ENCODE data around the gene CTU2.

Gene CTU2

DNA sequence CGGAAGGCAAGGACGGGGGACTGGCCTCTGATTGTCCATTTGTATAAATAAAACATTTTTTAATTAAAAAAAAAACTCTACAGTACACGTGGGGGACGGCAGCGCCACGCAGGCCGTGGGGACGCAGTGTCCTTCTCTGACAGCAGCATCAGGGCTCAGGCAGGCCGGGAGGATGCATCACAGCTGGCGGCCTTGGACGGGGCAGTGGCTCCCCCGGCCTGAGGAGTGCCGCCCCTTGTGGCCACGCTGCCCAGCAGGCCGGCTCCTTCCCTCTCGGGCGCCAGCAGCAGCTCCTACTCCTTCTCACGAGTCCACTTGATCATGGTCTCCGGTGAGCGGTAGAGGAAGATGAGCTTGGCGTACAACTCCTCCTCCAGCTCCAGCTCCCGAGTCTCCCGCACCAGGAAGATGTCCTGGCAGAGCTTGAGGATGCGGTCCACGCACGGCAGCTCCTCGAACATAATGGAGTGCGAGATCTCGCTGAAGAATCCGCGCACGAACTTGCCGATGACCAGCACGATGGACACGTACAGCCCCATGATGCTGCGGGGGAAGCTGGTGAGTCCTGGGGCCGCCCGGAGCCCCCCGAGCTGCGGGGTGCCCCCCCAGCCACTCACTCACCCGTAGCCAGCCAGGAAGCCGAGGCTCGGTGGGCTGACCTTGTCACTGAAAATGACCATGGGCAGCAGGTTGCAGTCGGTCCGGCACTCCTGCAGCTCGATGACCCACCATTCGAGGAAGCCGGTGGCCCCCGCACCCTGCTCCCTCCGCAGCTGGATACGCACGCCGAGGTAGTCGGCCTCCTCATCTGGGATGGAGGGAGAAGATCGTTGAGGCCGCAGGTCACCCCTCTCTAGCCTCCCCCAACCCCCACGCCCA lies 9.2 kb downstream of the CTU2 start:
- DNase-seq: no peak

DNA sequence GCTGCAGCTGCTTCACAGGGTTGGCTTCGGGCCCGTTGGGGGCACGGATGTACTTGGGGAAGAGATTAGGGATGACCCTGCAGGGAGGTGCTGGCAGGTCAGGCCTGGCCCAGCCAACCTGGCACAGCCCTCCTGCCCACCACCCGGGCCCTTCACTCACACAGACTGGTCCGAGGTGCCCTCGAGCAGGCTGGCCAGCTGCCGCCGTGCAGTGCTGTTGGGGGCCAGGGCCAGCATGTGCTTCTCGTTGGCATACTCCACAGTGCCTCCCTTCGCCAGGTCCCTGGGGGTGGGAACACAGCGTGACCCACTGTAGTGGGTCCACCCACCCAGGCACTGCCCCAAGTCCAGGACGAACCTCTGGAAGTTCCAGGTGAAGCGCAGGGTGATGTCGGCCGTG lies 9.9 kb downstream of the CTU2 start:
- DNase-seq: no peak

DNA sequence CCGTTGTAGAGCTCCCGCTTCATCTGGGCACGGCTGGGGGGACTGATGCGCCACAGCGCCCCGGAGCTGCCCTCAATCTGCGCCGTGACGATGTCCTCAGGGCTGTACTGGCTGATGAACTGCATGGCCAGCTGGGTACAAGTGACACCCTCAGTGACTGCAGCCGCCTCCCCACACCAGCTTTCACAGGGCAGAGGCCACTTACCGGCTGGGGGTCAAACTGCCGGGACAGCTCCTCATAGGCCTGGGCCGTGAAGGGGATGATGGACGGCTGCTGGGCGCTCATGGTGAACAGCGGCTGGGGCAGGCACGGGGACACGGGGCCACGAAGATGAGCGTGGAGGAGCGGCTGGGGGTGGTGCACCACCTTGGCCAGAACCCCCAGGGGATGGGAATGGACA lies 10.3 kb downstream of the CTU2 start:
- DNase-seq: no peak

DNA sequence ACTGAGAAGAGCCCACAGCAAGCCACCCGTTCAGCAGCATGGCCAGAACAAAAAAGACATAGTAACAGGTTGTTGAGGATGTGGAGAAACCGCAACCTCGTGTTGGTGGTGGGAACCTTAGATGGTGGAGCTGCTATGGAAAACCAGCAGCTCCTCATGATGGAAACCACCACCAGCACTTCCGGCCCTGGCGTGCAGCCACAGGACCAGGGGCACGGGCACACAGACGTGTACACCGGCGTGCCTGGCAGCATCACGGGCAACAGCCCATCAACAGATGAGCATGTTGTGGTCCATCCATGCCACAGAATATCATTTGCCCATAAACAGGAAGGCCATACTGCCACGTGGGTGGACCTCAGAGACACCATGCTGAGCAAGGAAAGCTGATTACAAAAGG lies 11.9 kb downstream of the CTU2 start:
- DNase-seq: no peak

DNA sequence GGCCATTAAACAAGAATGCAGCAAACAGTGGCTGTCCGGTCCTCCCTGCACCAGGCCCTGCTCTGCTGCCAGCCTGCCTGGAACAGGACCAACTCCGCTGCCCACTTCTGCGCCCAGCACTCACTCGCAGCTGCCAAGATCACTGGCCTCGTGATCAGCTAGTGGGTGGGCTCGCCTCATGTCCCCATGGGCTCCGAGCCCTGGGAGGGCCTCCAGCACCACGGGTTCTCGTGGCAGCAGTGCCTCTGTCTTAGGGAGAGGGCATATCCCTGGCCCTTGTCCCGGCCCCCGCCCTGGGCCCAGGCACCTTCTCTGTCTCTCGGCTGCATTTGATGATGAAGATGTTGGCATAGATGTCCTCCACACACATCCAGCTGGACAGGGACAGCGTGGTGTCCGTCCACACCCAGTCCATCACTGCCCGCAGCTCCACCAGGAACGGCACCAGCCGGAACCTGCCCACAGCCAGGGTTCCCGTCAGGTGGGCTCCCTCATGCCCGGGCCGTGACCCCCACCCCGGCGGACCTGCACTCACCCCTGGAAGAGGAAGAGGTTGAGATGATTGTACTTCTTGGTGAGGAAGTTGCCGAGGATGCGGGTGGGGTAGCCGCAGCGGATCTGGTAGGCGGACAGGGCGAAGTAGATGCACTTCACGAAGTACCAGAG lies 13.1 kb downstream of the CTU2 start:
- DNase-seq: no peak

DNA sequence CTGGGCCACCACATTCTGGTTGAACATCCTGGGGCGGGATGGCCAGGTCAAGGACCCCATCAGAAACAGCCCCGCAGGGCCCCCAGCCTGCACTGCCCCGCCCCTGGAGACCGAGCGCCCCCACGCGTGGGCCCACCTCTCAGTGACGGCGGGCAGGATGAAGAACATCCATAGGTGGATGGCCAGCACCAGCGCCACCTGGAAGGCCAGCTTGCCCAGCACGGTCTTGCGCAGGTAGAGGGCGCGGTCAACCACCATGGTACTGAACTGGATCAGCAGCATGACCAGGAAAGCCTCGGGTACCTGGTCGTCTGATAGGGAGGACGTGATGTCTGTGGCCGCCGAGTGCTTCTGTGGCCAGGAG lies 13.6 kb downstream of the CTU2 start:
- no peak for DNase-seq

DNA sequence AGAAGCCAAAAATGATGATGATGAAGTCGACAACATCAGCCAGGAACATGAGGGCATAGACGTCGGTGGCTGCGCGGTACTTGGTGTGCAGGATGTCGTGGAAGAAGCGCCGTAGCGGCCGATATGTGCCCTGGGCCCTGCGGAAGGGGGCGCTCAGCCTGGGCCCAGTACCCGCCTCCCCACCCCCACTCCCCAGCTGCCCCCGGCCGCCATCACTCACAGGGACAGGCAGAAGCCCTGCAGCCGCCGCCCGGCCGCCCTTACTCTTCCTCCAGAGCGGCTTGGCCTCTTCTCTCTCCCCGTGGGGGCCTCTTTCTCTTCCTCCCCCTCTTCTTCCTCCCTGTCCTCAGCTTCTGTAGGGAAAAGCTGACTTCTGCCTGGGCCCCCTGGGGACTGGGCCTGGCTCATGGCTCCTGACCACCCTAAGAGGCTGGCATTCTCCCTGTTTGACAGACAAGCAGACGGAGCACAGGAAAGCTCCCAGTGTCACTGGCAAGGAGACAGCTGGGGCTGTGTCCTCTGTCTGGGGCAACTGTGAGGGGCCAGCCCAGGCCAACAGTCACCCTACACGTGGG lies 14.2 kb downstream of the CTU2 start:
- no peak for DNase-seq

DNA sequence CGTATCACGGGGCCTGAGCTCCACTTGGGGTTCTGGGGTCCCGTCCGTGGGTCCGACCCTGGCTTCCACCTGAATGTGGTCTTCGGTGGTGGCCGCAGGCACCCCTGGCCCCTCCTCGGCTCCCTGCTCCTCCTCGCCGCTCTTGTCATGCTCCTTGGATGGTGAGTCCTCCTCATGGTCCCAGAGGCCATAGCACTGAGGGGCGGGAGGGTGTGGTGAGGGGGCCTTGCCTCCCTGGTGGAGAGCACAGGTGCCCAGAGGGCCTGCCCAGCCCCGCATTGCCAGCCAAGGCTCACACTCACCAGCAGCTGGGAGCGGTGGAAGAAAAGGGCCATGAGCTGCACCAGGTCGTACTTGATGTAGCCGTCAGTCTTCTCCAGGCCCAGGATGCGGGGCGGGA lies 14.9 kb downstream of the CTU2 start:
- DNase-seq: no peak

DNA sequence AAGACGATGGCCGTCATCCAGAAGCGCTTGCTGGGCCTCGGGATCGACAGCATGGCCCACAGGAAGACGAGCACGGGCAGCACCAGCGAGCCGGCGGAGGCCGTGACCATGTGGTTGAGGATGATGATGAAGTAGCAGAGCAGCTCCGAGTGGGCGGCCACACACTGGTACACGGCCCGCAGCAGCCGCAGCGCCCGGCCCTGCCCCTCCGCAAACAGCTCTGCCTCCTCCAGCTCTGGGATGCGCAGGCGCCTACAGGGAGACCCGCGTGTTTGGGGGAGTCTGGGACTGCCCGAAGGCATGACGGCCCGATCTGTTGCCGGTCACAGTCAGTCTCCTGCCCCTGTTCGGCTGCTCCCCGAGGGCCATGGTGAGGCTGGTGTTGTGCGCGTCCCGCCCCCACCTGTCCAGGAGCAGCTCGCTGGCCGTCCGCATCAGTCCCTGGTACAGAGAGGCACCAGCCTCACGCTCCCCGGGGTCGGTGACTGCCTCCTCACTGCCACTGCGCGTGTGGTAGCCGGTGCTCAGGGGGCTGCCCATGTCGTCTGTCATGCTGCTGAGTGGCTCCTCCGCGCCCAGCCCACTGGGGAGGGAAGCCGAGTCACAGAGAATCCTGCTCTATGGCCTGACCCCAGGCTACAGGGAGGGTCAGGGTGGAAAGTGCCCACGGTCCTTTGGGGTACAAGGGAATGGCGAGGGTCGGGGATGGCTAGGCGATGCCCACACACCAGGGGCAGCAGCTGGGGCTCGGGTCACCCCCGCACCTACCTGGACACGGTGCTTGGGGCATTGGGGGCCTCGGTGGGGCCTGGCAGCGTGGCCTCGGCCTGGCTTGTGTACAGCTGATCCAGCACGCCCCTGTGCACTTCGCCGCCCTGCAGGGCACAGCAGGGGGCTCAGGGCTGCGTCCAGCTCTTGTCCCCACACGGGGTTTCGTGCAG lies 15.8 kb downstream of the CTU2 start:
- DNase-seq: no peak

DNA sequence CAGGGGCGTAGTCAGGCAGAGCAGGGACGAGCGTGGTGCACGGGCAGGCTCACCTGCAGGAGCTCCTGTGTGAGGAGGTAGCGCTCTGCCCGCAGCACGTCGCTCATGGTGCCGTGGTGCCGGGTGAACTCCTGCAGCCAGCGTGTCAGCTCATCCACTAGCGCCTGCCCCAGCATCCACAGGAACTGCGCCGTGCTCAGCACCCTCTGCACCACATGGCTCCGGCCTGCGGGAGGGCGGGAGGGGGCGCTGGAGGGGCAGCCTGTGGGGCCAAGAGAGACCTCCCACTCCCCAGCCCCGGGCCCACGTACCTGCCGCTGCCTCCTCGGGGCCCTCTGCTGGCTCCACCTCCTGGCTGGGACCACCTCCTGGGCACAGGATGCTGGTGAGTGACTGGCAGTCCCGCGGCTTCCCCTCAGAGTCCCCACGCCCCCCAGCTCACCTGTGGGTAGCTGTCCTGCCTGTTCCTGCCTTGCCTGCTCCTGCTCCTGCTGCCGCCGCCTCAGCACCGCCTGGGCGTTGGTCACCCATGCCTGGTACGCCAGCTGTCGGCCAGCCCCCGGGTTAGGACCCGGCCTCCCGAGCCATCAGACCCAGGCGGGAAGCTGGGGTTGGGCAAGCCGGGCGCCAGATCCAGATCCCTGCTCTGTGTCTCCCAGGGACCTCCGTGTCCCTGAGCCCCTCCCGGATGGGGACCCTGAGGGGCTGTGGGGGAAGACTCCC lies 16.6 kb downstream of the CTU2 start:
- no peak for DNase-seq

DNA sequence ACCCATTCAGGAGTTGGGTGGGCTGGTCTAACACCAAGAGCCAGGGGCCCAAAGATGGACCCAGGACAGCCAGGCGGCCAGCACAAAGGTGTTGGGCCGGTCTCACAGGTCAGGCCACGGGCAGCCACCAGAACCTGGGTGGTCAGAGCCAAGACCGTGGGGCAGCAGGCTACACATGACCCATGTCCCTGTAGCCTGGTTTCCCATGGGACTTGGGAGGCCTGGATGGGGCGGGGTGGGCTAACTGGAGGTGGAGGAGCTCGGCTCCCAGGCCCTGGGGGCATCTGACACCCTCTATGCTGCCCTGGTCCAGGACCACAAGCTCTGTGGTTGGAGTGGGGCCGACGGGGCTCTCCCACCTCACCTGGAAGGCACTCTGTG lies 17.2 kb downstream of the CTU2 start:
- no peak for DNase-seq

DNA sequence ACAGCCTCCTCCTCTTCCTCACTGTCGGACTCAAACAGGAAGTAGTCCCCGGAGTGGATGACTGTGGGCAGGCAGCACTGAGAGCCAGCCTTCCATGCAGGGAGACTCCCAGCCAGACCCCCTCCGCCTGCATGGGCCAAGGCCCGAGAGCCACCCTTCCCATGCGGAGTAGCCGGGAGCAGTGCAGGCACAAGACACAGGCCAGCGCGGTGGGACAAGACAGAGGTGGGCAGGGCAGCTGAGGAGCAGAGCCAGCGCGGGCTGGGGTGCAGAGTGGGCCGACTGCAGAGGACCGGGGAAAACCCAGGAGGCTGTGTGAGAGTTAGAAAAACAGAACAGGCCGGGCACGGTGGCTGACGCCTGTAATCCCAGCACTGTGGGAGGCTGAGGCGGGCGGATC lies 17.6 kb downstream of the CTU2 start:
- DNase-seq: no peak

DNA sequence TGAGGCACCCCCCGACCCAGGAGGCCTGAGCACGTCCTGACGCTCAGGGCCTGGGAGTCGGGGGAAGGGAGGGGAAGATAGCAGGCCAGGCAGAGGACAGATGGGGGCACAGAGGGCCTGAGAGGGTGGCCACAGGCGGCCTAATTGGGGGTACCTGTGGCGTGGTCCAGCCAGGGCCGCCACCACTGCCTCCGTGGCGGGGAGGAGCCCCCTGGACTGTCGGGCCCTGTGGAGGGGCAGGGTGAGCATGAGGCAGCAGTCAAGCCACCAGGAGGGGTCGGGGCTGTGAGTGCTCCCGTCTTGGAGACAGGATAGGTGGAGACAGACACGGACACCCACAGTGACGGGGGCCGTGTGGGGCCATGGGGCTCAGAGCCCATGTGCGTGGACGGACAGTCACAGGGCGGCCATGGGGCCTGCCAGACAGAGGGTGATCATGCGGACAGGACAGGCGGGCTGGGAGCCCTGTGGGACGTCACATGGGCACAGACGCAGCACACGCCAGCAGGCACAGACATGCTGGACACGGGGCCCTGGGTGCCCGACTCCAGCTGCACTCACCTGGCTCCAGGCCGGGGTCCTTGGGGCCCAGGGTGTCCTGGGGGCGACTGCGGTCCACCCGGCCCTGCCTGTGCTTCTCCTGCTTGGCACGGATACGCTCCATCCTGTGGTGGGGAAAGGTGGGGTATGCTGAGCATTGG lies 18.7 kb downstream of the CTU2 start:
- DNase-seq: no peak

DNA sequence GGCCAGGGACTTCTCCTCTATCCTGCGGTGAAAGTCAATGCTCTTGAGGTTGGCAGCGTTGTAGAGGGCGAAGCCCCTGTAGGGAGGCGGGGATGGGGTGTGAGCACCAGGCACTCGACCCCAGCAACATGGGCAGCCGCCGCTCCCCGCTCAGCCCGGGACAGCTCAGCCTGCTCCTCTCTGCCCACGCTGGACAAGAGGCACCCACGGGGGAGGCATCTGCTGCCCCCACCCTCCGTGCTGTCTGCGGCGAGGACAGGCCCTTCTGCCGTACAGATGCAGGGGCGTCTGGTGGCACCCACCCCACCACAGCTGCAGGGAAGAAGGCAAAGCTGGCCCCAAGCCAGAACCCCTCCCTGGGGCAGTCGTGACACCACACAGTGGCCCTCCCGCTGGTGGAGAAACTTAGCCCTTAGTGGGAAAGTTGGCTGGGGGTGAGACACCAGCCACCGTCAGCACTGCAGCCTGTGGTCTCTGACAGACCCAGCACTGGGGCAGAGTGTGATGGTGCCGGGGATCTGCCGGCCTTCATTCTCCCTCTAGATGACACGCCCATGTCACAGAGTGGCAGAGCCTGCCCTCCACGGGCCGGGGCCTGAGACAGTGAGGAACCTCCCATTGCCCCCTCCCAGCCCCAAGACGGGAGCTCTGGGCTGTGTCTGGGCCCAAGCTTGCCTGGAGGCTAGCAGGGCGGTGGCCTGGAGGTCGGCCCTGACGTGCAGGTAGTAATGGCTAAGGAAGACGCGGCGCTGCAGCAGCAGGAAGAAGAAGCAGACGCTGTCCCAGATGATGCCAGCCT lies 19.5 kb downstream of the CTU2 start:
- DNase-seq: no peak

DNA sequence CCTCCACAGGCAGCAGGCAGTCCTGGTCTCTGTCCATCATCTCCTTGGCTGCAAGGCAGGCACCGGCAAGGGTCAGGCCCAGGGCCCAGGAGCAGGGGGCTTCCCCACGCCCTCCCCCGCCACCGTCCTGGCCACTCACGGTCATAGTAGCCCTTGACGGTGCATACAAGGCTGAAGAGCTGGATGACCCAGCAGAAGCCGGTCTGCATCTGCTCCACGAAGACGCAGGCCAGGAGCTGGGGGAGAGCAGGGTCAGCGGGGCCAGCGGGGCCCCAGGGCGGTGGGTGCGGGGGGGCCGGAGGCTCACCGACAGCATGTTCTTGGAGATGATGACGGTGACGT lies 20.1 kb downstream of the CTU2 start:
- no peak for DNase-seq

DNA sequence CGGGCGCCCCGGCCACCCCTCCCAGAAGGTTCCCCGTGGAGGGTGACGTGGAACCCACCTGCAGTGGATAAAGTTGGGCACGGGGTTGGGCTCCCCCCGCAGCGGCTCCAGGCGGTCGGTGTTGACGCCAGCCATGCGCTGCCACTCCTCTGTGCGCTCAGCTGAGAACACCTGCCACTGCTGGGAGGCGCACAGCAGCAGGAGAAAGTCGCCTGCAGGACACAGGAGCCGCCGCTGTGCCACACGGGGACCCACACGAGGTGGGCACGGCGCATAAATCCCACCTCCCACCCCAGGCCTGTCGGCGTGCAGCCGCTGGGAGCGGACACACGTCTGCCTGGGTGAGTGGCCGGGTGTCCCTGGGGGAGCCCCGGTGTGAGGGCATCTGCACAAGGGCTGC lies 20.7 kb downstream of the CTU2 start:
- no peak for DNase-seq

DNA sequence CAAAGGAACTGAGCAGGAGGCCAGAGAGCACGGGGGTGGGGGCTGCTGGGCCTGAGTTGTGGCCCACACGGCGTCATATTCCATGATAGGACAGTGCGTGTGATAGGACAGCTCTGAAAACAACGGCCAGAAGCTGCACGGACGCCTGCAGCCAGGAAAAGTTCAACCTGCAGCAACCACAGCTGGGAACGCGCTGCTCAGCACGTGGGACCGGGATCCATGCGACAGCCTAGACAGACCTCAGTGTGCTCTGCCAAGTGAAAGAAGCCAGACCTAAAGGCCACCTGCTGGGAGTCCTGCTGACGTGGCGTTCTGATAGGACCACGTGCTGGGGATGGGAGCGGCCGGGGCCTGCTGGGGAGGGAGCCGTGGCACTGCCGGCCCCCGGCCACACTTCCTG lies 21.6 kb downstream of the CTU2 start:
- DNase-seq: no peak

DNA sequence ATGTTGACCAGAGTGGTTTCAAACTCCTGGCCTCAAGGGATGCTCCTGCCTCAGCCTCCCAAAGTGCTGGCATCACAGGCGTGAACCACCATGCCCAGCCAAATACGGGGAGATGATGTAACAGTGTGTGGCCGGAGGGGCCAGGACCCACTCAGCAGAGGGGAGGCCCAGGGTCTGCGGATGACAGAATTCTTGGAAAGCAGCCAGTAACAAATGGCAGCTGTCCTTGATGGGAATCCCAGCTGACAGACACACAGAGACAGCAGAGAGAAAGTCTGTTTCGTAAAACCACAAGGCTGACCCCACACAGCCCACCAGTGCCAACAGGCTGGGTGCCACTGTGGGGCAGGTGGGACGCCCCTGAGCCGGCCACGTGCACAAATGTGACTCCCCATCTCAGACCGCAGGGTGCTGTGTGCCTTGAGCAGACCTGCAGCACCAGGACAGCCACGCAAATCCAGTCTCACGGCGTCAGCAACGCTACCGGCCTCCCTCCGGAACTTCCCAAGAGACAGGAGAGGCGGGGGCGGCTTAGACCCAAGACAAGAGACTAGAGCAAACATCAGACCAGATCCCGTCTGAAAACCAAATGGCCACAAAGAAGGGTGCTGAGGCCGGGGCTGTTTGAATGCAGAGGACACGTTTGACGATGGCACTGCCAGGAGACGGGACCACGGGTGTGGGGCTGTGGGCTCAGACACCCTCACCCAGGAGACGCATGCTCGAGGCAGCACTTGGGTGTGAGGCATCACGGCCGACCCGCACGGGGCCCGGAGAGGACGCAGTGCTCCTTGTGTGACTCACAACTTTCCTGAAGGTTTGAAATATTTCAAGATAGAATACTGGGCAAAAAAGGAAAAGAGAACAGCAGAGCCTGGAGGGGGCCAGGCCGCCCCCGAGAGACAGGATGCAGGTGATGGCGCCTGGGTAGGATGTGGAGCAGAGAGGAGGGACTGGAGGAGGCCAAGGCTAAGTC lies 24.6 kb downstream of the CTU2 start:
- no peak for DNase-seq

DNA sequence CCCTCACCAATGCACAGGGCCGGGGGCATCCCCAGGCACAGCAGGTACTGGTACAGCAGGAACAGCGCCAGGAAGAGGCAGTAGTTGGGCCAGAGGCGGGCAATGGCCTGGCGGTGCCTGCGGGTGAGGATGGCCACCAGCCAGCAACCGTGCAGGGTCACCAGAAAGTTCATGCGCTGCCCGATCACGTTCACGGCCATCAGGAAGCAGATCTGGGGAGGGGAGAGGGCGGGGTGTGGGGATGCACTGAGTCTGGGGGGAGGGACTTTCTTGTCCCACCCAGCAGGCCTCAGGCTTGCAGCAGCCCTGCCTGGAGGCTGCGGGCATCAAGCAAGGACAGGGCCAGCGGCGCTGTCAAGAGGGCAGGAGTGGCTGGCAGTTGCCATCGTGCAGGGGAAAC lies 25.4 kb downstream of the CTU2 start:
- DNase-seq: peak; percentile 51 to 78 (median 55)

Measured in activated CD4-positive, CD25-positive, alpha-beta regulatory T cell (primary cell).